Right renal cortex interstitium (tissue), 3 donors: Measurements from ENCODE around the gene CTBP1. TPM values are rescaled to one million over a fixed set of nuclear protein-coding genes. Genes with fewer than 3 reads are reported as not detected.

ENCODE experiments used
- DNase-seq, 3 donors: peaks; one replicate each; pipeline ENCODE4 v3.0.0-alpha.2; 2013; ENCODE audit warnings: low read depth in 3 of 3, low spot score in 2 of 3
- polyA plus RNA-seq, 3 donors: library from polyadenylated mRNA; unstranded; fragments of 120-200 nt; gene quantifications; one replicate each; pipeline ENCODE4 v1.2.1, GENCODE V29; 2013; ENCODE audit not compliant: insufficient read length in 3 of 3

Gene CTBP1
- polyA plus RNA-seq, 3 donors: 98.0 to 118 (median 107) TPM

GRCh38 chr4:1250921-1251772 lies 2.2 kb upstream of the CTBP1 start:
- DNase-seq: no peak

GRCh38 chr4:1250527-1250812 lies 1.5 kb upstream of the CTBP1 start:
- DNase-seq: no peak

GRCh38 chr4:1249731-1250526 lies 999 bp upstream of the CTBP1 start:
- no peak for DNase-seq

GRCh38 chr4:1249148-1249730 lies 309 bp upstream of the CTBP1 start:
- DNase-seq: peak in 1 of 3 donors; percentile 71

- no peak for DNase-seq
These were observed 1.1 kb downstream of the CTBP1 start for GRCh38 chr4:1247864-1248244.

- no peak for DNase-seq
These were observed 1.7 kb downstream of the CTBP1 start for GRCh38 chr4:1246901-1247863.

- DNase-seq: no peak
These were observed 2.6 kb downstream of the CTBP1 start for GRCh38 chr4:1246111-1246881.

- no peak for DNase-seq
These were observed 3.4 kb downstream of the CTBP1 start for GRCh38 chr4:1245481-1246051.

GRCh38 chr4:1244978-1245471 lies 3.9 kb downstream of the CTBP1 start:
- DNase-seq: no peak

GRCh38 chr4:1244081-1244977 lies 4.6 kb downstream of the CTBP1 start:
- DNase-seq: no peak

GRCh38 chr4:1243451-1244080 lies 5.4 kb downstream of the CTBP1 start:
- DNase-seq: no peak

GRCh38 chr4:1242506-1243450 lies 6.2 kb downstream of the CTBP1 start:
- DNase-seq: no peak

GRCh38 chr4:1241936-1242505 lies 6.9 kb downstream of the CTBP1 start:
- DNase-seq: no peak

- no peak for DNase-seq
These were observed 7.4 kb downstream of the CTBP1 start for GRCh38 chr4:1241466-1241935.

GRCh38 chr4:1240721-1241465 lies 8.0 kb downstream of the CTBP1 start:
- no peak for DNase-seq

- DNase-seq: no peak
These were observed 9.0 kb downstream of the CTBP1 start for GRCh38 chr4:1239950-1240307.
